Suprapubic skin (tissue), 4 donors: ENCODE results near the gene SLC44A2. TPM values are rescaled to one million over a fixed set of nuclear protein-coding genes. Genes with fewer than 3 reads are reported as not detected.
"Not testable (repeated sequence)": the region's sequence is repeated elsewhere in the genome, so short reads cannot be mapped to it uniquely, and the experiment has no call there.

ENCODE experiments used
- DNase-seq, 2 donors: peaks; one replicate each; pipeline ENCODE4 v3.0.0-alpha.2; 2019; ENCODE audit warnings: low spot score in 2 of 2
- H3K27ac ChIP-seq: fragments of 200-600 bp; sonication (generic); one replicate; pipeline ENCODE4 v1.5.1; 2019
- H3K27me3 ChIP-seq: fragments of 200-600 bp; sonication (generic); one replicate; pipeline ENCODE4 v1.5.1; 2019
- H3K36me3 ChIP-seq: fragments of 200-600 bp; sonication (generic); one replicate; pipeline ENCODE4 v1.5.1; 2019
- H3K4me1 ChIP-seq: fragments of 200-600 bp; sonication (generic); one replicate; pipeline ENCODE4 v1.5.1; 2019
- H3K4me3 ChIP-seq: fragments of 200-600 bp; sonication (generic); one replicate; pipeline ENCODE4 v1.5.1; 2019; ENCODE audit warnings: mild to moderate bottlenecking
- H3K9me3 ChIP-seq: fragments of 200-600 bp; sonication (generic); one replicate; pipeline ENCODE4 v1.5.1; 2019
- CTCF ChIP-seq, 2 donors: fragments of 200-600 bp in 1 of 2; fragments of 450-650 bp in 1 of 2; sonication (generic) in 1 of 2; IDR thresholded peaks; one replicate each; pipeline ENCODE4 v1.5.1; 2016 to 2019; ENCODE audit warnings: antibody characterized with exemption in 2 of 2, mild to moderate bottlenecking in 1 of 2, moderate library complexity in 1 of 2
- EP300 ChIP-seq: sonication (generic); formaldehyde crosslinking; IDR thresholded peaks from one replicate; pipeline ENCODE4 v1.6.1; 2017; ENCODE audit warnings: antibody characterized with exemption
- POLR2A ChIP-seq, 2 donors: fragments of 450-650 bp; IDR thresholded peaks; one replicate each; pipeline ENCODE4 v1.6.1; 2017; ENCODE audit warnings: antibody characterized with exemption in 2 of 2, mild to moderate bottlenecking in 2 of 2, moderate library complexity in 2 of 2
- POLR2AphosphoS5 ChIP-seq, 3 donors: sonication (generic); formaldehyde crosslinking; IDR thresholded peaks; one replicate each; pipeline ENCODE4 v1.6.1; 2017; ENCODE audit warnings: antibody characterized with exemption in 3 of 3
- WGBS: methylation state at CpG from one replicate; pipeline ENCODE4 v1.1.5; 2018; 5-methylcytosine and 5-hydroxymethylcytosine counted together
- total RNA-seq, 4 donors: library from RNA; depleted of rRNA; stranded (reverse); fragments of >200 nt; gene quantifications; one replicate each; pipeline ENCODE4 v1.1.0, GENCODE V29; 2016

The SLC44A2 gene
- total RNA-seq, 4 donors from 2014 or later = 59.1 to 108 (median 94.5) TPM

- Histone ChIP-seq H3K27ac (no peak overlapping the region), H3K9me3 (no peaks in the 10 kb centered on the region), H3K27me3 (no peaks in the 10 kb centered on the region), H3K4me1 (peaks cover 24% of the 10 kb centered on the region), H3K4me3 (no peak overlapping the region), H3K36me3 (peaks cover 42% of the 10 kb centered on the region)
- 88% methylated on average over 24 of the region's 24 CpGs for WGBS
- no peak for DNase-seq
- no peak for TF ChIP-seq CTCF (IDR thresholded peaks at IDR 0.05)
- no peak for TF ChIP-seq POLR2A (IDR thresholded peaks at IDR 0.05)
- no peak for TF ChIP-seq EP300
- no peak for TF ChIP-seq POLR2AphosphoS5 (IDR thresholded peaks at IDR 0.05)
These were observed 45.8 kb downstream of the SLC44A2 start for GRCh38 chr19:10670876-10671804.

GRCh38 chr19:10671922-10672321 lies 46.6 kb downstream of the SLC44A2 start:
- 97% methylated on average over 3 of the region's 3 CpGs for whole genome bisulfite sequencing
- Histone ChIP-seq H3K36me3 (peaks cover 43% of the 10 kb centered on the region), H3K4me1 (peaks cover 24% of the 10 kb centered on the region)

DNA sequence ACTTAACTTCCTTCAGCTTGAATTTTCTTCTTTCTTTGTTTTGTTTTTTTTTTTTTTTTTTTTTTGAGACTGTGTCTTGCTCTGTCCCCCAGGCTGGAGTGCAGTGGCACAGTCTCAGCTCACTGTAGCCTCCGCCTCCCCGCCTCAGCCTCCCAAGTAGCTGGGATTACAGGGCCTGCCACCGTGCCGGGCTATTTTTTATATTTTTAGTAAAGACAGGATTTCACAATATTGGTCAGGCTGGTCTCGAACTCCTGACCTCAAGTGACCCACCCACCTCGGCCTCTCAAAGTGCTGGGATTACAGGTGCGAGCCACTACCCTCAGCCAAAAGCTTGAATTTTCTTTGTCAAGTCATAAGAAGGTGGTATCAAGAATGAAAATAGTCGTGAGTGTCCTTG lies 49.9 kb downstream of the SLC44A2 start:
- WGBS = 90% methylated on average over 8 of the region's 8 CpGs
- peaks cover 76% of the 10 kb centered on the region for H3K36me3 ChIP-seq

More at GRCh38 chr19:10671922-10672321, 46.6 kb downstream of the SLC44A2 start:
- not testable (repeated sequence) for H3K9me3 ChIP-seq, H3K4me3 ChIP-seq, H3K27ac ChIP-seq, DNase-seq, H3K27me3 ChIP-seq

DNA sequence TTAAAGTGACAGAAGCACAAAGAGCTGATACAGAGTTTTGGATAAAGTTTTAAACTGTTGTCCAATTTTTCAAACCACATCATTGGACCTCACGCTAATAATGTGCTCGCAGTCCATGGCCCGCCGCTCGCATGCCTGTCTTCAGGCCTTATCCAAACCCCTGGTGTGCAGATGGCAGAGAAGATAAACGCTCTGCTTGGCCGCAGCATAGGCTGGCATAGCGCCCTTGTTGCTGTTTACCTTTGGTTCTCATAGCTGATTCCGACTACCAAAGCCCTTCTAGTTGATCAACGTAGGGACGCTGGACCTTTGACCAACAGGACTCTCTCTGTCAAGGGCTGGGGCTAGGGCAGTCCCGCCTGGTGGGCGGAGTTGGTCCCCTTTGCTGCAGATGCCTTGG lies 52.4 kb downstream of the SLC44A2 start:
- Histone ChIP-seq H3K36me3 (peaks cover 86% of the 10 kb centered on the region), H3K27ac (no peak overlapping the region), H3K4me1 (peaks cover 4% of the 10 kb centered on the region), H3K9me3 (no peaks in the 10 kb centered on the region), H3K4me3 (no peak overlapping the region), H3K27me3 (no peaks in the 10 kb centered on the region)
- TF ChIP-seq EP300 = no peak
- TF ChIP-seq CTCF (IDR thresholded peaks at IDR 0.05) = no peak
- TF ChIP-seq POLR2A (IDR thresholded peaks at IDR 0.05) = no peak
- TF ChIP-seq POLR2AphosphoS5 (IDR thresholded peaks at IDR 0.05) = no peak
- no peak for DNase-seq
- WGBS = 91% methylated on average over 13 of the region's 13 CpGs

More for the DNA sequence above, 49.9 kb downstream of the SLC44A2 start:
- not testable (repeated sequence) for H3K9me3 ChIP-seq, DNase-seq, H3K27ac ChIP-seq, H3K4me1 ChIP-seq, H3K4me3 ChIP-seq, H3K27me3 ChIP-seq

DNA sequence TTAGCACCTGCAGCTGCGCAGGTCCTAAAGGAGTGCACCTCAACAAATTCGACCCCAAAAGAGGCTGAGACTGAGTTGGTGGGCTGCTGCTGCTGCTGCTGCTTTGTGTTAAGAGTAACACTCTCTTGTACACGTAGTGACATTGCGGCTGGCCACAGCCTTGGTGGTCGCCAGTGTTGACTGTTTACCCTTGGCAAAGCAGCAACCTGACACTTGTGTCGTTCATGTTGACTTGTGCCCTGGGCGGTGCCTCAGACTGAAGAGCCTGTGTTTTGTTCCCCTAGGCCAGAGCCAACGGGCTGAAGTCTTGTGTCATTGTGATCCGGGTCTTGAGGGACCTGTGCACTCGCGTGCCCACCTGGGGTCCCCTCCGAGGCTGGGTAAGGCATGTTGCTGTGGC lies 53.5 kb downstream of the SLC44A2 start:
- DNase-seq = no peak
- H3K27me3 ChIP-seq = no peaks in the 10 kb centered on the region
- TF ChIP-seq POLR2A (IDR thresholded peaks at IDR 0.05) (no peak), POLR2AphosphoS5 (IDR thresholded peaks at IDR 0.05) (no peak), CTCF (IDR thresholded peaks at IDR 0.05) (no peak), EP300 (no peak)
- H3K9me3 ChIP-seq = no peaks in the 10 kb centered on the region
- H3K4me1 ChIP-seq = peaks cover 4% of the 10 kb centered on the region
- peaks cover 86% of the 10 kb centered on the region for H3K36me3 ChIP-seq
- 86% methylated on average over 12 of the region's 12 CpGs for WGBS
- no peak overlapping the region for H3K4me3 ChIP-seq
- no peak overlapping the region for H3K27ac ChIP-seq

- no peaks in the 10 kb centered on the region for H3K27me3 ChIP-seq
- H3K36me3 ChIP-seq = peaks cover 89% of the 10 kb centered on the region
- no peak overlapping the region for H3K27ac ChIP-seq
- DNase-seq = no peak
- no peak for TF ChIP-seq CTCF (IDR thresholded peaks at IDR 0.05)
- no peak for TF ChIP-seq EP300
- no peak for TF ChIP-seq POLR2A (IDR thresholded peaks at IDR 0.05)
- TF ChIP-seq POLR2AphosphoS5 (IDR thresholded peaks at IDR 0.05) = no peak
- WGBS = 91% methylated on average over 16 of the region's 18 CpGs
- H3K9me3 ChIP-seq = no peaks in the 10 kb centered on the region
- peaks cover 6% of the 10 kb centered on the region for H3K4me1 ChIP-seq
- no peak overlapping the region for H3K4me3 ChIP-seq
These were observed 54.4 kb downstream of the SLC44A2 start for GRCh38 chr19:10679743-10680142.
